GM12878 (cell line): Measurements from ENCODE around the gene PTBP1.

Source experiments
- CBX3 ChIP-seq: fragments of 200-600 bp; sonication (generic); IDR thresholded peaks from 2 replicates; pipeline ENCODE4 v1.6.1; 2016; ENCODE audit warnings: low read depth, borderline replicate concordance
- EZH2 ChIP-seq: IDR thresholded peaks from 2 replicates; pipeline ENCODE4 v1.6.1; 2012; ENCODE audit warnings: low read depth, mild to moderate bottlenecking, control low read depth, inconsistent platforms, low read length, borderline replicate concordance; ENCODE audit not compliant: control insufficient read depth
- FOS ChIP-seq: IDR thresholded peaks from 3 replicates; pipeline ENCODE4 v1.6.1; 2011; ENCODE audit warnings: borderline replicate concordance; ENCODE audit not compliant: insufficient read length; ENCODE audit errors: extremely low read depth
- GATAD2B ChIP-seq: fragments of 450-650 bp; conservative IDR thresholded peaks from 2 replicates; pipeline ENCODE4 v1.6.1; 2017; ENCODE audit warnings: low read depth, mild to moderate bottlenecking, moderate library complexity
- KDM1A ChIP-seq: fragments of 200-600 bp; sonication (generic); IDR thresholded peaks from 2 replicates; pipeline ENCODE4 v1.6.1; 2016; ENCODE audit warnings: borderline replicate concordance
- MYC ChIP-seq: IDR thresholded peaks from 2 replicates; pipeline ENCODE4 v1.6.1; 2011; ENCODE audit warnings: mild to moderate bottlenecking, low read length, moderate library complexity, inconsistent platforms; ENCODE audit not compliant: insufficient read depth, insufficient replicate concordance, insufficient read length, severe bottlenecking
- POLR2A ChIP-seq: IDR thresholded peaks from 2 replicates; pipeline ENCODE4 v1.6.1; 2011; ENCODE audit warnings: low read depth, mild to moderate bottlenecking, low read length
- RBBP5 ChIP-seq: fragments of 200-600 bp; sonication (generic); conservative IDR thresholded peaks from 2 replicates; pipeline ENCODE4 v1.6.1; 2016
- RCOR1 ChIP-seq: conservative IDR thresholded peaks from 2 replicates; pipeline ENCODE4 v1.6.1; 2012; ENCODE audit warnings: low read depth, low read length, improper control_type of control experiment
- WRNIP1 ChIP-seq: IDR thresholded peaks from 2 replicates; pipeline ENCODE4 v1.6.1; 2011; ENCODE audit warnings: low read depth, low read length, improper control_type of control experiment, borderline replicate concordance
- ZNF207 ChIP-seq: fragments of 450-650 bp; IDR thresholded peaks from 2 replicates; pipeline ENCODE4 v1.6.1; 2014; ENCODE audit warnings: antibody characterized with exemption, mild to moderate bottlenecking, borderline replicate concordance
- TF ChIP-seq, protein P1 (sequence below): IDR thresholded peaks from 2 replicates; pipeline ENCODE4 v1.6.1; 2012; ENCODE audit warnings: mild to moderate bottlenecking, low read depth, low read length
- TF ChIP-seq, protein P2 (sequence below), 3 experiments: IDR thresholded peaks in 2 of 3; conservative IDR thresholded peaks in 1 of 3; 2 replicates each; pipeline ENCODE4 v1.5.1; 2011; ENCODE audit warnings: low read depth in 3 of 3, low read length in 3 of 3, mild to moderate bottlenecking in 3 of 3, control low read depth in 2 of 3, moderate library complexity in 2 of 3, inconsistent platforms in 1 of 3, mixed read lengths in 1 of 3; ENCODE audit not compliant: control insufficient read depth in 2 of 3, insufficient read depth in 1 of 3; ENCODE audit errors: extremely low read depth in 1 of 3

DNA sequence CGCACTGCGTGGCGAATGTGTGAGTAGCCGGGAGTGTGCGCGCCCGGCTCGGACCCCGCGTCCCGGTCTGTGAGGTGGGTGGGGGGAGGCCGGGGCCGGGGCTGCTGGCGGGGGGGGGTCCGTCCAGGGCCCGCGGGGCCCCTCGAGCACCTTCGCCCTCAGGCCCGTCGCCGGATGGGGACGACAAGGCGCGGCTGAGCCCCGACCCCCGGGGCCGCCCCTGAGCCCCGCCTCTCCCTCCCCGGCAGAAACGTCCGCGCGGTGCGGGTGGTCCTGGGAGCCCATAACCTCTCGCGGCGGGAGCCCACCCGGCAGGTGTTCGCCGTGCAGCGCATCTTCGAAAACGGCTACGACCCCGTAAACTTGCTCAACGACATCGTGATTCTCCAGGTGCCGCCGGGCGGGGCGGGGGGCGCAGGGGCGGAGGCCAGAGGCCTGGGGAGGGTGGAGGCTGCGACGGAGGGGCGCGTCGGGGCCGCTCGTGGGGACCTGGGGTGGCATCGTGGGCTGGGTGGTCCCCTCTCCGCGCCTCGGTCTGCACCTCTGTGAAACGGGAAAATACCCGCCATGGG, 55.8 kb downstream of the PTBP1 start:
- TF ChIP-seq, protein P1, sequence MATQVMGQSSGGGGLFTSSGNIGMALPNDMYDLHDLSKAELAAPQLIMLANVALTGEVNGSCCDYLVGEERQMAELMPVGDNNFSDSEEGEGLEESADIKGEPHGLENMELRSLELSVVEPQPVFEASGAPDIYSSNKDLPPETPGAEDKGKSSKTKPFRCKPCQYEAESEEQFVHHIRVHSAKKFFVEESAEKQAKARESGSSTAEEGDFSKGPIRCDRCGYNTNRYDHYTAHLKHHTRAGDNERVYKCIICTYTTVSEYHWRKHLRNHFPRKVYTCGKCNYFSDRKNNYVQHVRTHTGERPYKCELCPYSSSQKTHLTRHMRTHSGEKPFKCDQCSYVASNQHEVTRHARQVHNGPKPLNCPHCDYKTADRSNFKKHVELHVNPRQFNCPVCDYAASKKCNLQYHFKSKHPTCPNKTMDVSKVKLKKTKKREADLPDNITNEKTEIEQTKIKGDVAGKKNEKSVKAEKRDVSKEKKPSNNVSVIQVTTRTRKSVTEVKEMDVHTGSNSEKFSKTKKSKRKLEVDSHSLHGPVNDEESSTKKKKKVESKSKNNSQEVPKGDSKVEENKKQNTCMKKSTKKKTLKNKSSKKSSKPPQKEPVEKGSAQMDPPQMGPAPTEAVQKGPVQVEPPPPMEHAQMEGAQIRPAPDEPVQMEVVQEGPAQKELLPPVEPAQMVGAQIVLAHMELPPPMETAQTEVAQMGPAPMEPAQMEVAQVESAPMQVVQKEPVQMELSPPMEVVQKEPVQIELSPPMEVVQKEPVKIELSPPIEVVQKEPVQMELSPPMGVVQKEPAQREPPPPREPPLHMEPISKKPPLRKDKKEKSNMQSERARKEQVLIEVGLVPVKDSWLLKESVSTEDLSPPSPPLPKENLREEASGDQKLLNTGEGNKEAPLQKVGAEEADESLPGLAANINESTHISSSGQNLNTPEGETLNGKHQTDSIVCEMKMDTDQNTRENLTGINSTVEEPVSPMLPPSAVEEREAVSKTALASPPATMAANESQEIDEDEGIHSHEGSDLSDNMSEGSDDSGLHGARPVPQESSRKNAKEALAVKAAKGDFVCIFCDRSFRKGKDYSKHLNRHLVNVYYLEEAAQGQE, result no peak
- TF ChIP-seq CBX3 (no peak), KDM1A (no peak), ZNF207 (no peak), GATAD2B (no peak), MYC (no peak), RBBP5 (no peak), POLR2A (no peak), WRNIP1 (no peak), RCOR1 (no peak), FOS (no peak), EZH2 (no peak)
- TF ChIP-seq, protein P2, sequence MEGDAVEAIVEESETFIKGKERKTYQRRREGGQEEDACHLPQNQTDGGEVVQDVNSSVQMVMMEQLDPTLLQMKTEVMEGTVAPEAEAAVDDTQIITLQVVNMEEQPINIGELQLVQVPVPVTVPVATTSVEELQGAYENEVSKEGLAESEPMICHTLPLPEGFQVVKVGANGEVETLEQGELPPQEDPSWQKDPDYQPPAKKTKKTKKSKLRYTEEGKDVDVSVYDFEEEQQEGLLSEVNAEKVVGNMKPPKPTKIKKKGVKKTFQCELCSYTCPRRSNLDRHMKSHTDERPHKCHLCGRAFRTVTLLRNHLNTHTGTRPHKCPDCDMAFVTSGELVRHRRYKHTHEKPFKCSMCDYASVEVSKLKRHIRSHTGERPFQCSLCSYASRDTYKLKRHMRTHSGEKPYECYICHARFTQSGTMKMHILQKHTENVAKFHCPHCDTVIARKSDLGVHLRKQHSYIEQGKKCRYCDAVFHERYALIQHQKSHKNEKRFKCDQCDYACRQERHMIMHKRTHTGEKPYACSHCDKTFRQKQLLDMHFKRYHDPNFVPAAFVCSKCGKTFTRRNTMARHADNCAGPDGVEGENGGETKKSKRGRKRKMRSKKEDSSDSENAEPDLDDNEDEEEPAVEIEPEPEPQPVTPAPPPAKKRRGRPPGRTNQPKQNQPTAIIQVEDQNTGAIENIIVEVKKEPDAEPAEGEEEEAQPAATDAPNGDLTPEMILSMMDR (IDR thresholded peaks at IDR 0.05 in 2 of 3, conservative IDR thresholded peaks at IDR 0.05 in 1 of 3; ENCODE audit: control insufficient read depth in 2 of 3, extremely low read depth in 1 of 3, insufficient read depth in 1 of 3, low read depth in 3 of 3, low read length in 3 of 3), result no peak
